GM18909 (cell line): ENCODE measurements around the gene RASGEF1C.

ENCODE experiments used
- ATAC-seq: cut with Tn5 transposase; IDR thresholded peaks from one replicate; pipeline ENCODE4 v1.9.1; 2021; ENCODE audit warnings: mild to moderate bottlenecking; ENCODE audit not compliant: unreplicated experiment, poor library complexity

Gene RASGEF1C

GRCh38 chr5:180191716-180192115 lies 17.3 kb downstream of the RASGEF1C start:
- ATAC-seq = no peak

- no peak for ATAC-seq
Observed at GRCh38 chr5:180187767-180188166, 21.2 kb downstream of the RASGEF1C start.

DNA sequence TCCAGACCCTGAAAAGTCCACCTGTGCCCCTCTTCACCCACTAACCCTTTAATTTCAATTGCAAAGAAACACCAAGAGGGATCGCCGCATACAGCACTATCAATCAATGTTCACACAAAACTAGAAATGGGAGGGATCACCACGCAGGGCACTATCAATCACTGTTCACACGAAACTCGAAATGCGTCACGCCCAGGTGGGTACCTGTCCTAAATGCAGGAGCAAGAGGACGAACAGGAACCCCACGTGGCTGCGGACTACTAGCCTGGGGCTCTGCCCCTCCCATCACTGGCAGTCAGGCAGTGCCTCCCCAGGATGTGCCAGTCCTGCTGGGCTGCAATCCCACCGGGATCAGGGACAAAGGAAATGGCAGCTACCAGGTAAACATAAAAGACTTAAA lies 28.2 kb downstream of the RASGEF1C start:
- ATAC-seq = no peak

DNA sequence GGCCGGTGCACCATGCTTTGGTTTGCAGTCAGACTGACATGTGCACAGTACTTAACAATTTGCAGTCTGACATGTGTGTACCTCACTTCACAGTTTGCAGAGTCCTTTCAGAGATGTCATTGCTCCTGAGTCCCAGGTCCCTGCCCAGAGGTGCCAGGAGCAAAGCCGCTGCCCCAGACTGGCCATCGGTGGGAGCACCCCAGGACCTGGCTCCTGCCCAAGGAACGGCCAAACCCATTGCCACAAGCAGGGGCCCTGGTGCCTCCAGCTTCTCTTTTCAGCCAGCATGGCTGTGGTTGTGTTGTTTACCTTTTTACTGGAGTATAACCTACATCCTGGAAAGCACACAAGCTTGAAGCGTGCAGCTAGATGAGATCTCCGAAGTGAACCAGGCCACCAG lies 28.6 kb downstream of the RASGEF1C start:
- no peak for ATAC-seq

DNA sequence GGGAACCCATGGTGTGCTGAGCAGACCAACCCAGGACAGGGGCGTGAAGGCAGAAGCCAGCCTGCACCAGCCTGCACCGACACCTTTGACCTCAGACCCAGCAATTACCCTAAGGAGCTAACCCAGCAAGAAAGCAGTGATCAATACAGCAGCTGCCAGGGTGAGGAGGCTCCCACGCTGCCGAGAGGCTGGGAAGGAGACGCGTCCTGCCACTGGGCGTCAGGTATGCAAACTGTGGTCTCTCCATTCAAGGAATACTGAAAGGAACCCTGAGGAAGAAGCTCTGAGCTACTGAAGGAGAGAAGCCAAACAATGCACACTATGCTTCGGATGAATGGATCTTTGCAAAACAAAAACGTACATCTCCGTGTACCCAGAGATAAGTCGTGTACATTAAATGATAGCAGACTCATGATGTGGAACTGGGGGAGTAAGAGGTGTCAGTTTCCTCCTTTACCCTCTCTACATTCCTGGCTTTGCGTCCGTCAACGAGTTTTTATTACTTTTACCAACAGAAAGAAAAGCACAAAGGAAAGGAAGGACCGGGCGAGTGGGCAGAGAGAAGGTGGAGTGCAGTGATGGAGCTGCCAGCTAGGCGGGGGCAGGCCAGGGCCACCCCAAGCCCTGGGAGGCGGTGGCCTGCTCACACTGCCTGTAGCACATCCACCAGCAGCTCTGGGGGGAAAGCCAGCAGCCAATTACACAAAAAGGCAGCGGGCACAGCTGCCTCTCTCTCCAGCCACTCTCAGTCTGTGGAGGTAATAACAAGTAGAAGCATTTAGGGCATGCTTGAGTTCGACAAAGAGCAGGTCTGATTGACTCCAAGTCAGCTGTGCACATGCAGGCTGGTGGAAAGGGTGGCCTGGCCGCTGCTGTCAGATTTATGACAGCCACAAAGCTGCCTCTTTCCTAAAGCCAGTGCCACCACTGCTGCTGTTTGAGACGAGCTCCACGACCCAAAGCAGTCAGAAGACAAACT lies 29.3 kb downstream of the RASGEF1C start:
- ATAC-seq = no peak

- no peak for ATAC-seq
Observed at GRCh38 chr5:180178531-180179441, 30.2 kb downstream of the RASGEF1C start.

- no peak for ATAC-seq
Observed at GRCh38 chr5:180176191-180176590, 32.8 kb downstream of the RASGEF1C start.

DNA sequence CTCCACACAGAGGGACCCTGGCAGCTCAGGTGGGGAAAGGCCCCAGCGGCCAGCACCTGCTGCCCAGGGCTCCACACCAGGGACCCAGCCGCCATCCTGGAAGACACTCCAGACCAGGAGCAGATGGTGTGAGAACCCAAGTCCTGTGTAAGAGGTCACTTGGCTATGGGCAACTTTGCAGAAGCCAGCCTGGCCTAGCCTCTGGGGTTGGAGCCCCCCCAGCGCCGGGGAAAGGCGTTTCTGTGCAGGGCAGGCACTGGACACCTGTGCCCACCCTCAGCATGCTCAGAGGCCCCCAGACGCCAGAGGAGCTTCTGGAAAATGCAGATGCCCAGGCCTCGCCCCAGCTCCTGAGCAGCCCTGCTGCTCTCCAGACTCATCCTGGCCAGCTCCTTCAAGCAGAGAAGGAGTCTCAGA lies 34.0 kb downstream of the RASGEF1C start:
- no peak for ATAC-seq

DNA sequence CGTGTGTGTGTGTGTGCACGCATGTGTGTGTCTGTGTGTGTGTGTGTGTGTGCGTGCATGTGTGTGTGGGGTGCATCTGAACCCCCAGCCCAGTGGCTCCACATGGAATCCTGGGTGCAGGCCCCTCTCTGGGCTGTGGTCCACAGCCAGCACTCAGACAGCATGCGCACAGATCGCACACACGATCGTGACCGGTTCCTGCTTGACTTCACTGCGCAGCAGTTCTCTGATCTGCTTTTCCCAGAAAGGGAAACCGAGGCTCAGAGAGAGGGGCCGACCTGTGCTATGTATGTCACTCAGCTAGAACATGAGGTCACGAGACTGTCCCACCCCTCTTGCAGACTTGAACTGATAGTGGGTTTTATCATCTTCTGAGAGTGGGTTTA lies 34.4 kb downstream of the RASGEF1C start:
- ATAC-seq = no peak

DNA sequence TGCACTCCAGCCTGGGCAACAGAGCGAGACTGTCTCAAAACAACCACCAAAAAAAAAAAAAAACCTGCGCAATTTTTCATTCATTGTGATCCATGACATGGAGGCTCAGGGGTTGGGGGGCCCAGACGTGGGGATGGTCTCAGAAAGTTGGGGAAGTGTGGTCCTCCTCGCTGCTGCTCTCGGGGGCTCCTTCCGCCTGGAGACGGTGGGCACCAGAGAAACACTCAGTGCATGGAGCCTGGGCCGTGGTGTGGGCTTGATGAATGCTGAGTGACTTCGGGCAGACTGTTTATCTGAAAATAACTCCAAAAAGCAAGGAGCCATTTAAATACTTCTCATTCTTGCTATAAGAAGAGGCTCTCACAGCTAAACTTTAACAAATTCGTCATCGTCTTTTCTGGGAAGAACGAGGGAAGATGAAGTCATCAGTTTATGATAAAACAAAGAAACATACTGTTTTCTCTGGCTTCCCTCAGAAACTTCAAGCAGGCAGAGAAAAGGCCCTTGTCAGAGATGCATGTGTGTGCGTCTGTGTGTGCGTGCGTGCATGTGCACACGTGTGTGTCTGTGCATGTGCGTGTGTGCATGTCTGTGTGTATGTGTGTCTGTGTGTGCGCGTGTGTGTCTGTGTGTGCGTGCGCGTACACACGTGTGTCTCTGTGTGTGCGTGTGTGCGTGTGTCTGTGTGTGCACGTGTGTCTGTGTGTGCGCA lies 35.0 kb downstream of the RASGEF1C start:
- ATAC-seq = no peak

- ATAC-seq = no peak
Observed at GRCh38 chr5:180173198-180173544, 35.8 kb downstream of the RASGEF1C start.

- no peak for ATAC-seq
Observed at GRCh38 chr5:180172447-180173197, 36.4 kb downstream of the RASGEF1C start.

DNA sequence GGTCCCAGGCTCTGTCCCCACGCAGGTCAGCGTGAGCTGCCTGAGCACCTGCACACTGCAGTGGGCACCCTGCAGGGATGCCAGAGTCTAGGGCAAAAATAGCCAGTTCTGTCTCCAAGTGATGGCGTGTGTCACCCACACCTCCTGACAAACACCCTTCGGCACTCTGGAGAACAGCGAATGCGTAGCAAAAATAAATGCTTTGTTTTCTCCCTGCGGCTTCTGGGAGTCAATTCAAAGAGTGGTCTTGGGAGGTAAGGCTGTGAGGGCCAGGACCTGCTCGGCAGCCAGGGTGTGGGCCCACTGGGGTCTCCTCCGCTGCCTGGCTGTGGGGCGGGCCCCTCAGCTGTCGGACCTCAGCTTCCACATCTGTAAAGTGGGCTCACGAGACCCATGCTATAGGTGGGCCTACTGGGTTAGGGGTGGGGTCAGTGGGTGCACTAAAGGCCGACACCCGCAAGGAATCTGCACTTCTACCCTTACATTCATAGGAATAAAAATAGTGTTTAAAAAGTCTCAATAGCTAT lies 37.4 kb downstream of the RASGEF1C start:
- ATAC-seq = no peak

- no peak for ATAC-seq
Observed at GRCh38 chr5:180170810-180171567, 38.0 kb downstream of the RASGEF1C start.

- no peak for ATAC-seq
Observed at GRCh38 chr5:180170106-180170809, 38.8 kb downstream of the RASGEF1C start.

DNA sequence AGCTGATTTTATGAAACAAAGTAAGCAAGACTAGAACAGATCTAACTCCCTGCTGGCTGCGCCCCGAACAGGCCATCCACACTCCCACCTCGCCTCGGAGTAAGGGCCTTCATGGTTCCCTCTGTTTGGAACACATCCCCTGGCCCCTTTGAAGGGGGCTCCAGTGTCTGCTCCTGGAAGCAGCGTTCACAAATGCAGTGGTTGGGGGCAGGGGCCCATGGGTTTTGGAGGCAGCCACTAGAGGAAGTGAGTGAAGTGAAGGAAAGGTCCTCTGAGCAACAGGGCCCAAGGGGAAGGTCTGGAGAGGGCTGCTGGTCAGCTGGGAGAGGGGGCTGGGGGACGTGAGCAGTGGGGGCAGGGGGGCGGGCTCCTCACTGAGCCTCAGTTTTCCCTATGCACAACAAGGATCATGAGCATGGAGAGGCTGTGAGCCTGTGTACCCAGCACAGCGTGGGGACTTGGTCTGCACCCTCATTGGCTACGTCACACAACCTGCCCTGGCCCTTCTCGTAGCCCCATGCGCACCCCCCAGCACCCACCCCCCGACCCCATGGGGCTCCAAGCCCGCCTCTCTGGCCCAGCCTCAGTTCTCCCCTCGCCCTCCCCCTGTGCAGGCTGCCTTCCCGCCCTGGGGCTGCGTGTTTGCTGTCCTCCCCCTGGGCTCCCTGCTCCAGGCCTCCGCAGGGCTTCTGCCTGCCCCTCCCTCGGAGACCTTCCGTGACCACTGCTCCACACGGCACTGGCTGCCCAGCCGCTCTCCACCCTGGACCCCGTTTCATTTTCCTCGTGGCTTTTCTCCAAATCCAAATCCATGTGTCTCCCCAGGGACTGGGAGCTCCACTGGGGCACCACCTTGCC lies 39.5 kb downstream of the RASGEF1C start:
- no peak for ATAC-seq

- ATAC-seq = no peak
Observed at GRCh38 chr5:180168758-180169157, 40.3 kb downstream of the RASGEF1C start.
